Measurements from ENCODE around the gene SAP25.
"Not testable (repeated sequence)": the region's sequence is repeated elsewhere in the genome, so short reads cannot be mapped to it uniquely, and the experiment has no call there.

The SAP25 gene

GRCh38 chr7:100540073-100540723 lies 33.5 kb downstream of the SAP25 start:
- peak overlapping the region; percentile 100 for H3K27ac ChIP-seq
- no peak for TF ChIP-seq CTCF (conservative IDR thresholded peaks at IDR 0.05)

- H3K27ac ChIP-seq, result peak overlapping the region; percentile 100
Observed at GRCh38 chr7:100539436-100540006, 34.2 kb downstream of the SAP25 start.

GRCh38 chr7:100538654-100539435 lies 34.9 kb downstream of the SAP25 start, which contains the start of gene AGFG2:
TSS of gene AGFG2 (plus strand) at chr7:100539203. CDS start at chr7:100539347, 144 bp downstream.
- H3K27ac ChIP-seq, result peak within 1 kb of the TSS; percentile 100

More at GRCh38 chr7:100539436-100540006, 34.2 kb downstream of the SAP25 start:
- TF ChIP-seq CTCF (conservative IDR thresholded peaks at IDR 0.05), result no peak

GRCh38 chr7:100538348-100538653 lies 35.4 kb downstream of the SAP25 start:
- H3K27ac ChIP-seq, result peak overlapping the region; percentile 100
- TF ChIP-seq CTCF (conservative IDR thresholded peaks at IDR 0.05), result no peak

More at GRCh38 chr7:100538654-100539435, 34.9 kb downstream of the SAP25 start, which contains the start of gene AGFG2:
- no peak for TF ChIP-seq CTCF (conservative IDR thresholded peaks at IDR 0.05)

GRCh38 chr7:100536695-100537094 lies 37.0 kb downstream of the SAP25 start:
- H3K27ac ChIP-seq, result not testable (repeated sequence)

GRCh38 chr7:100535982-100536381 lies 37.7 kb downstream of the SAP25 start:
- H3K27ac ChIP-seq, result peak overlapping the region; percentile 49; the same call in 1 of the 2 replicates

GRCh38 chr7:100532165-100533022 lies 41.3 kb downstream of the SAP25 start:
- H3K27ac ChIP-seq, result no peak overlapping the region
- no peak for TF ChIP-seq CTCF (conservative IDR thresholded peaks at IDR 0.05)

- not testable (repeated sequence) for H3K27ac ChIP-seq
Observed at GRCh38 chr7:100528108-100528866, 45.4 kb downstream of the SAP25 start.

GRCh38 chr7:100523192-100523591 lies 50.5 kb downstream of the SAP25 start:
- H3K27ac ChIP-seq, result not testable (repeated sequence)

Data from VCaP (cell line).